22Rv1 (cell line): ENCODE data around the gene TFG.

Experiments used
- CTCF ChIP-seq: fragments of 450-650 bp; IDR thresholded peaks from 2 replicates; pipeline ENCODE4 v1.5.1; 2017; ENCODE audit warnings: mild to moderate bottlenecking
- ZFX ChIP-seq: fragments of 450-650 bp; IDR thresholded peaks from 2 replicates; pipeline ENCODE4 v1.6.1; 2017; ENCODE audit warnings: antibody characterized with exemption, borderline replicate concordance

DNA sequence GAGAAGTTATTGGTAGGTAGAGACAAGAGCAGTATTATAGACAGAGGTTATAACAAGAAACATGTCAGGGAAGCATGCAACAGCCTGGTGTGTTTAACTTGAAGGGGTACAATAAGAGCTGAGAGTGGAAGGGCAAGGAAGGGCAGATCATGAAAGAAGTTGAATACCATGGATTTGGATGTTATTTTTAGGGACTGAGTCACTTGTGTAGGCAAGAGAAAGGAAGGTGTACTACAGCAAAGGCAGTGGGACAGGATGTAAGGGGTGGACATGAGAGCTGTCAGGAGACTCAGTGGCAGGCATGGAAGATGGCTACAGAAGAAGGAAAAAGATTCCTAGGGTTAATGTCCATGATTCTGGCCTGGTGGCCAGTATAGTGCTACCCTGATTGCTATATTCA, 66.4 kb downstream of the TFG start:
- TF ChIP-seq CTCF (no peak), ZFX (no peak)
